C4-2B (cell line): Measurements from ENCODE around the gene RNASEH2A.
A peak's percentile ranks its signal among the peaks of the same experiment; 100 is the strongest.

Experiments used
- H3K27ac ChIP-seq: fragments of 450-650 bp; 2 replicates; pipeline ENCODE4 v1.5.1; 2017
- CTCF ChIP-seq: fragments of 450-650 bp; conservative IDR thresholded peaks from 2 replicates; pipeline ENCODE4 v1.5.1; 2017; ENCODE audit warnings: mild to moderate bottlenecking
- ZFX ChIP-seq: fragments of 450-650 bp; IDR thresholded peaks from 2 replicates; pipeline ENCODE4 v1.6.1; 2017

RNASEH2A gene

GRCh38 chr19:12847159-12848139, 41.1 kb downstream of the RNASEH2A start:
- no peak for TF ChIP-seq ZFX
- peak; percentile 100 for TF ChIP-seq CTCF
- H3K27ac ChIP-seq = no peak overlapping the region

GRCh38 chr19:12856653-12857052, 50.3 kb downstream of the RNASEH2A start:
- TF ChIP-seq ZFX = no peak

GRCh38 chr19:12858041-12858928, 51.9 kb downstream of the RNASEH2A start:
- TF ChIP-seq CTCF (no peak), ZFX (no peak)
- no peak overlapping the region for H3K27ac ChIP-seq

More at GRCh38 chr19:12856653-12857052, 50.3 kb downstream of the RNASEH2A start:
- H3K27ac ChIP-seq = no peak overlapping the region

GRCh38 chr19:12859546-12859945, 53.2 kb downstream of the RNASEH2A start:
- no peak overlapping the region for H3K27ac ChIP-seq
- no peak for TF ChIP-seq ZFX
- no peak for TF ChIP-seq CTCF
